ENCODE measurements around the gene SHH. TPM values are rescaled to one million over a fixed set of nuclear protein-coding genes. Genes with fewer than 3 reads are reported as not detected.

Gene SHH
- polyA plus RNA-seq, 1 donor from 2014 or later: 1.5 TPM

GRCh38 chr7:155802291-155802690 is 10.0 kb downstream of the SHH start:
- H3K9ac ChIP-seq (ENCODE audit: low read length): no peak overlapping the region
- H3K9me2 ChIP-seq (ENCODE audit: insufficient read depth, low read length): no peaks in the 10 kb centered on the region
- no peak overlapping the region for H3K4me3 ChIP-seq (ENCODE audit: low read length)
- H3K79me2 ChIP-seq (replicated peaks; ENCODE audit: insufficient read depth, low read length): no peaks in the 10 kb centered on the region
- H3K9me3 ChIP-seq (ENCODE audit: low read length): no peaks in the 10 kb centered on the region
- H3K27me3 ChIP-seq (ENCODE audit: insufficient read depth, low read depth, low read length): peaks cover 88% of the 10 kb centered on the region
- H2AFZ ChIP-seq (ENCODE audit: low read depth, low read length): no peak overlapping the region
- no peaks in the 10 kb centered on the region for H3K36me3 ChIP-seq (ENCODE audit: insufficient read depth, low read length)
- H3K27ac ChIP-seq (ENCODE audit: low read length): no peak overlapping the region
- TF ChIP-seq CTCF (IDR thresholded peaks at IDR 0.05; ENCODE audit: poor library complexity, severe bottlenecking) (no peak), EP300 (conservative IDR thresholded peaks at IDR 0.05; ENCODE audit: poor library complexity, severe bottlenecking) (no peak), POLR2AphosphoS5 (IDR thresholded peaks at IDR 0.05) (no peak), MXI1 (conservative IDR thresholded peaks at IDR 0.05; ENCODE audit: poor library complexity, severe bottlenecking) (no peak), TAF1 (IDR thresholded peaks at IDR 0.05; ENCODE audit: low read depth) (no peak), EZH2 (IDR thresholded peaks at IDR 0.05; ENCODE audit: borderline replicate concordance, insufficient read depth, low read length, poor library complexity, severe bottlenecking) (no peak), REST (IDR thresholded peaks at IDR 0.05; ENCODE audit: borderline replicate concordance) (no peak), SMC3 (conservative IDR thresholded peaks at IDR 0.05; ENCODE audit: poor library complexity) (no peak), RAD21 (conservative IDR thresholded peaks at IDR 0.05) (no peak)
- H4K20me1 ChIP-seq (ENCODE audit: insufficient read depth): no peaks in the 10 kb centered on the region
- no peaks in the 10 kb centered on the region for H3F3A ChIP-seq (ENCODE audit: insufficient read depth, low read length, poor library complexity, severe bottlenecking)
- H3K4me2 ChIP-seq (ENCODE audit: low read length): no peak overlapping the region

GRCh38 chr7:155800741-155801267 is 11.5 kb downstream of the SHH start:
- TF ChIP-seq SMC3 (conservative IDR thresholded peaks at IDR 0.05; ENCODE audit: poor library complexity) (no peak), REST (IDR thresholded peaks at IDR 0.05; ENCODE audit: borderline replicate concordance) (no peak), EP300 (conservative IDR thresholded peaks at IDR 0.05; ENCODE audit: poor library complexity, severe bottlenecking) (no peak), POLR2AphosphoS5 (IDR thresholded peaks at IDR 0.05) (no peak), TAF1 (IDR thresholded peaks at IDR 0.05; ENCODE audit: low read depth) (no peak), RAD21 (conservative IDR thresholded peaks at IDR 0.05) (no peak), MXI1 (conservative IDR thresholded peaks at IDR 0.05; ENCODE audit: poor library complexity, severe bottlenecking) (no peak), EZH2 (IDR thresholded peaks at IDR 0.05; ENCODE audit: borderline replicate concordance, insufficient read depth, low read length, poor library complexity, severe bottlenecking) (no peak), CTCF (IDR thresholded peaks at IDR 0.05; ENCODE audit: poor library complexity, severe bottlenecking) (no peak)
- H2AFZ ChIP-seq (ENCODE audit: low read depth, low read length): no peak overlapping the region
- peaks cover 83% of the 10 kb centered on the region for H3K27me3 ChIP-seq (ENCODE audit: insufficient read depth, low read depth, low read length)
- H3K79me2 ChIP-seq (replicated peaks; ENCODE audit: insufficient read depth, low read length): no peaks in the 10 kb centered on the region
- no peak overlapping the region for H3K9ac ChIP-seq (ENCODE audit: low read length)
- H3K4me3 ChIP-seq (ENCODE audit: low read length): no peak overlapping the region
- no peaks in the 10 kb centered on the region for H3K9me3 ChIP-seq (ENCODE audit: low read length)
- H3K27ac ChIP-seq (ENCODE audit: low read length): no peak overlapping the region
- no peaks in the 10 kb centered on the region for H3K36me3 ChIP-seq (ENCODE audit: insufficient read depth, low read length)
- H3K9me2 ChIP-seq (ENCODE audit: insufficient read depth, low read length): no peaks in the 10 kb centered on the region
- H3K4me2 ChIP-seq (ENCODE audit: low read length): no peak overlapping the region
- H4K20me1 ChIP-seq (ENCODE audit: insufficient read depth): no peaks in the 10 kb centered on the region
- no peaks in the 10 kb centered on the region for H3F3A ChIP-seq (ENCODE audit: insufficient read depth, low read length, poor library complexity, severe bottlenecking)
